Liver (tissue), 3 donors: ENCODE data around the gene UGT1A9.

ENCODE experiments used
- CTCF ChIP-seq: fragments of 150-350 bp; IDR thresholded peaks from 2 replicates; pipeline ENCODE4 v1.5.1; 2017; ENCODE audit warnings: improper control_type of control experiment, low read depth, low read length; ENCODE audit not compliant: missing input control
- GABPA ChIP-seq, 2 donors: IDR thresholded peaks in 1 of 2; conservative IDR thresholded peaks in 1 of 2; 2 replicates each; pipeline ENCODE4 v1.6.1; 2016; ENCODE audit warnings: antibody characterized with exemption in 2 of 2, mild to moderate bottlenecking in 1 of 2, moderate library complexity in 1 of 2
- MAX ChIP-seq: IDR thresholded peaks from 2 replicates; pipeline ENCODE4 v1.6.1; 2016; ENCODE audit warnings: antibody characterized with exemption
- NR2F2 ChIP-seq: IDR thresholded peaks from 2 replicates; pipeline ENCODE4 v1.6.1; 2016; ENCODE audit warnings: antibody characterized with exemption
- RXRA ChIP-seq, 2 donors: IDR thresholded peaks; 2 replicates each; pipeline ENCODE4 v1.6.1; 2017 to 2018; ENCODE audit warnings: antibody characterized with exemption in 2 of 2, mild to moderate bottlenecking in 1 of 2
- TAF1 ChIP-seq: conservative IDR thresholded peaks from 2 replicates; pipeline ENCODE4 v1.6.1; 2016; ENCODE audit warnings: antibody characterized with exemption, mild to moderate bottlenecking
- YY1 ChIP-seq: IDR thresholded peaks from 2 replicates; pipeline ENCODE4 v1.6.1; 2016; ENCODE audit warnings: antibody characterized with exemption, mild to moderate bottlenecking
- ZBTB33 ChIP-seq: IDR thresholded peaks from 2 replicates; pipeline ENCODE4 v1.6.1; 2016; ENCODE audit warnings: antibody characterized with exemption
- donor health status: healthy.
- donor health status: healthy.

GRCh38 chr2:233799087-233799665 lies 127.5 kb downstream of the UGT1A9 start:
- no peak for TF ChIP-seq CTCF
- no peak for TF ChIP-seq ZBTB33
- no peak for TF ChIP-seq GABPA (IDR thresholded peaks at IDR 0.05 in 1 of 2, conservative IDR thresholded peaks at IDR 0.05 in 1 of 2)
- TF ChIP-seq RXRA (IDR thresholded peaks at IDR 0.05): no peak
- no peak for TF ChIP-seq TAF1
- no peak for TF ChIP-seq MAX
- no peak for TF ChIP-seq YY1
- no peak for TF ChIP-seq NR2F2
